ENCODE results near the gene RPL15. TPM values are rescaled to one million over a fixed set of nuclear protein-coding genes. Genes with fewer than 3 reads are reported as not detected.
A peak's percentile ranks its signal among the peaks of the same experiment; 100 is the strongest.

RPL15 gene
- total and polyA plus RNA-seq, 2 of the 13 experiments (the other 11 are each of a cell fraction or from before 2014, with no cell fraction given), result 1,297 to 3,693 TPM

GRCh38 chr3:23916152-23916885 lies 613 bp upstream of the RPL15 start (continued):
- TF ChIP-seq ZNF276 (CRISPR knock-in tag; IDR thresholded peaks at IDR 0.05; ENCODE audit: low read depth), result no peak
- TF ChIP-seq BRF2 (CRISPR knock-in tag; IDR thresholded peaks at IDR 0.05), result 0 out of 2 replicates have a peak, but pooled peaks have one; percentile 8
- TF ChIP-seq ZNF33A (CRISPR knock-in tag; IDR thresholded peaks at IDR 0.05; ENCODE audit: borderline replicate concordance), result no peak
- TF ChIP-seq KLF15 (CRISPR knock-in tag; IDR thresholded peaks at IDR 0.05; ENCODE audit: borderline replicate concordance), result 0 out of 2 replicates have a peak, but pooled peaks have one; percentile 10
- no peak for TF ChIP-seq ZNF124 (CRISPR knock-in tag; IDR thresholded peaks at IDR 0.05)
- no peak; the same call in 1 of the 2 replicates for TF ChIP-seq ISL2 (CRISPR knock-in tag; IDR thresholded peaks at IDR 0.05)
- 0 out of 2 replicates have a peak, but pooled peaks have one; percentile 6 for TF ChIP-seq ZNF17 (CRISPR knock-in tag; IDR thresholded peaks at IDR 0.05)
- no peak for TF ChIP-seq ZNF354B (CRISPR knock-in tag; IDR thresholded peaks at IDR 0.05)
- TF ChIP-seq ZNF280B (CRISPR knock-in tag; IDR thresholded peaks at IDR 0.05; ENCODE audit: borderline replicate concordance), result no peak
- 0 out of 2 replicates have a peak, but pooled peaks have one; percentile 59 for TF ChIP-seq GFI1 (CRISPR knock-in tag; IDR thresholded peaks at IDR 0.05; ENCODE audit: borderline replicate concordance)
- no peak for TF ChIP-seq ESRRA (CRISPR knock-in tag; IDR thresholded peaks at IDR 0.05; ENCODE audit: low read depth)
- TF ChIP-seq HMGXB4 (CRISPR knock-in tag; IDR thresholded peaks at IDR 0.05; ENCODE audit: borderline replicate concordance in 1 of 2, low read depth in 1 of 2), result no peak
- no peak for TF ChIP-seq IKZF1 (IDR thresholded peaks at IDR 0.05)
- TF ChIP-seq ZNF34 (CRISPR knock-in tag; IDR thresholded peaks at IDR 0.05; ENCODE audit: borderline replicate concordance), result peak; percentile 75; the same call in 1 of the 2 replicates
- TF ChIP-seq SKIL (CRISPR knock-in tag; IDR thresholded peaks at IDR 0.05; ENCODE audit: borderline replicate concordance), result no peak
- TF ChIP-seq SETDB1 (CRISPR knock-in tag; IDR thresholded peaks at IDR 0.05; ENCODE audit: borderline replicate concordance), result no peak
- TF ChIP-seq E2F2 (CRISPR knock-in tag; IDR thresholded peaks at IDR 0.05; ENCODE audit: borderline replicate concordance), result no peak
- no peak for TF ChIP-seq ZNF552 (CRISPR knock-in tag; IDR thresholded peaks at IDR 0.05; ENCODE audit: borderline replicate concordance)
